ENCODE results near the gene TMEM125. TPM values are rescaled to one million over a fixed set of nuclear protein-coding genes. Genes with fewer than 3 reads are reported as not detected.

Gene TMEM125
- total RNA-seq, 1 donor from 2014 or later: 15.7 TPM

Other genes starting within 250 kb of the TMEM125 start
- 89.3 and 119 TPM in 2 replicates for gene EBNA1BP2, start 97.7 kb upstream of the TMEM125 start, total RNA-seq
- 0.34 and 4.8 TPM in 2 replicates for gene CFAP57, start 97.7 kb upstream of the TMEM125 start, total RNA-seq
- gene C1orf210, start 15.6 kb downstream of the TMEM125 start, total RNA-seq: 4.8 and 6.6 TPM in 2 replicates
- 6.5 and 7.1 TPM in 2 replicates for gene TIE1, start 31.0 kb downstream of the TMEM125 start, total RNA-seq
- gene MPL, start 67.8 kb downstream of the TMEM125 start, total RNA-seq: not detected in 2 replicates
- gene CDC20, start 89.0 kb downstream of the TMEM125 start, total RNA-seq: 16.2 and 22.3 TPM in 2 replicates
- gene ELOVL1, start 98.0 kb downstream of the TMEM125 start, total RNA-seq: 93.8 and 99.7 TPM in 2 replicates
- gene MED8, start 119.8 kb downstream of the TMEM125 start, total RNA-seq: 44.5 and 48.7 TPM in 2 replicates
- gene SZT2, start 119.9 kb downstream of the TMEM125 start, total RNA-seq: 17.0 and 20.3 TPM in 2 replicates
- gene HYI, start 183.9 kb downstream of the TMEM125 start, total RNA-seq: 133 and 167 TPM in 2 replicates

Measured in kidney epithelial cell (primary cell).